Endodermal cell (in vitro differentiated cells): Measurements from ENCODE around the gene ITCH. TPM values are rescaled to one million over a fixed set of nuclear protein-coding genes. Genes with fewer than 3 reads are reported as not detected.
"Not testable (repeated sequence)": the region's sequence is repeated elsewhere in the genome, so short reads cannot be mapped to it uniquely, and the experiment has no call there.

ENCODE experiments used
- DNase-seq: peaks from one replicate; pipeline ENCODE4 v3.0.0-alpha.2; 2017
- H3K27ac ChIP-seq: 2 replicates; pipeline ENCODE4 v1.5.1; 2013; ENCODE audit warnings: mild to moderate bottlenecking, low read depth, low read length, moderate library complexity
- H3K27me3 ChIP-seq: 2 replicates; pipeline ENCODE4 v1.6.1; 2013; ENCODE audit warnings: mild to moderate bottlenecking, low read length, moderate library complexity; ENCODE audit not compliant: insufficient read depth, control insufficient read depth, poor library complexity, severe bottlenecking
- H3K36me3 ChIP-seq: 2 replicates; pipeline ENCODE4 v1.7.0; 2013; ENCODE audit warnings: mild to moderate bottlenecking, low read length, moderate library complexity; ENCODE audit not compliant: control insufficient read depth, insufficient read depth
- H3K4me1 ChIP-seq: one replicate; pipeline ENCODE4 v1.7.0; 2013; ENCODE audit warnings: low read length; ENCODE audit not compliant: control insufficient read depth, insufficient read depth
- H3K4me3 ChIP-seq: 2 replicates; pipeline ENCODE4 v1.5.1; 2013; ENCODE audit warnings: mild to moderate bottlenecking, low read length, moderate library complexity
- H3K9ac ChIP-seq: 2 replicates; pipeline ENCODE4 v1.6.1; 2013; ENCODE audit warnings: mild to moderate bottlenecking, low read length, moderate library complexity; ENCODE audit not compliant: poor library complexity, severe bottlenecking; ENCODE audit errors: extremely low read depth
- H3K9me3 ChIP-seq: 2 replicates; pipeline ENCODE4 v1.6.1; 2013; ENCODE audit warnings: mild to moderate bottlenecking, low read length, moderate library complexity; ENCODE audit not compliant: control insufficient read depth
- H3K27ac Mint-ChIP-seq: 2 replicates; pipeline ENCODE4 v1.8.0; 2020; ENCODE audit warnings: mixed read lengths
- H3K27me3 Mint-ChIP-seq: 2 replicates; pipeline ENCODE4 v1.8.0; 2021; ENCODE audit warnings: mild to moderate bottlenecking, mixed read lengths; ENCODE audit not compliant: insufficient read depth
- H3K36me3 Mint-ChIP-seq: 2 replicates; pipeline ENCODE4 v1.8.0; 2020; ENCODE audit warnings: low read depth, mixed read lengths
- H3K4me1 Mint-ChIP-seq: 2 replicates; pipeline ENCODE4 v1.8.0; 2020; ENCODE audit warnings: mixed read lengths
- H3K4me3 Mint-ChIP-seq: 2 replicates; pipeline ENCODE4 v1.8.0; 2020; ENCODE audit warnings: mild to moderate bottlenecking, moderate library complexity, mixed read lengths
- H3K9me3 Mint-ChIP-seq: 2 replicates; pipeline ENCODE4 v1.8.0; 2020; ENCODE audit warnings: mild to moderate bottlenecking, mixed read lengths
- CTCF ChIP-seq: fragments of 200-600 bp; sonication (generic); conservative IDR thresholded peaks from 2 replicates; pipeline ENCODE4 v1.5.0; 2021; ENCODE audit warnings: antibody characterized with exemption, mild to moderate bottlenecking
- WGBS, 2 experiments: methylation state at CpG; one replicate each; pipeline versions ENCODE4 v1.1.5 to v1.1.7; 2013; ENCODE audit warnings: missing lambda C conversion rate in 2 of 2, mixed read lengths in 1 of 2; ENCODE audit not compliant: insufficient coverage in 1 of 2, insufficient read length in 1 of 2; 5-methylcytosine and 5-hydroxymethylcytosine counted together
- total RNA-seq, 2 donors: library from RNA; stranded (reverse); fragmentation: NEBNext Ultra II Directional in 1 of 2; extraction: Animal tissue kit (Norgen Biotek cat#: 25700) in 1 of 2; gene quantifications; 2 replicates in 1 of 2; 3 replicates in 1 of 2; pipeline ENCODE4 v1.2.1, GENCODE V29; 2021

The ITCH gene
- total RNA-seq, 2 donors from 2014 or later = 65.1 to 84.4 TPM

- Mint-ChIP-seq H3K4me3 (no peak overlapping the region), H3K27ac (no peak overlapping the region)
These were observed 110.3 kb downstream of the ITCH start for GRCh38 chr20:34473262-34473883.

GRCh38 chr20:34475979-34476736 is 113.1 kb downstream of the ITCH start:
- 84 to 96% methylated on average over 25 to 38 of the region's 38 CpGs for WGBS, 2 experiments
- Mint-ChIP-seq H3K4me3 (no peak overlapping the region), H3K36me3 (peaks cover 87% of the 10 kb centered on the region), H3K27ac (no peak overlapping the region), H3K27me3 (no peaks in the 10 kb centered on the region), H3K9me3 (peaks cover 28% of the 10 kb centered on the region), H3K4me1 (peaks cover 3% of the 10 kb centered on the region)
- Histone ChIP-seq H3K27ac (no peak overlapping the region), H3K4me3 (no peak overlapping the region), H3K27me3 (no peaks in the 10 kb centered on the region), H3K36me3 (peaks cover 74% of the 10 kb centered on the region), H3K9ac (no peak overlapping the region), H3K4me1 (no peaks in the 10 kb centered on the region), H3K9me3 (peaks cover 45% of the 10 kb centered on the region)
- peak; percentile 71 for TF ChIP-seq CTCF
- DNase-seq = peak; percentile 72

More at GRCh38 chr20:34473262-34473883, 110.3 kb downstream of the ITCH start:
- Histone ChIP-seq H3K36me3 (peaks cover 74% of the 10 kb centered on the region), H3K9me3 (peaks cover 24% of the 10 kb centered on the region), H3K27ac (no peak overlapping the region), H3K4me3 (no peak overlapping the region), H3K4me1 (no peaks in the 10 kb centered on the region), H3K9ac (no peak overlapping the region), H3K27me3 (no peaks in the 10 kb centered on the region)
- peaks cover 79% of the 10 kb centered on the region for H3K36me3 Mint-ChIP-seq
- peak; percentile 83 for TF ChIP-seq CTCF
- H3K9me3 Mint-ChIP-seq = peaks cover 24% of the 10 kb centered on the region
- H3K4me1 Mint-ChIP-seq = peaks cover 3% of the 10 kb centered on the region
- DNase-seq = peak; percentile 87
- no peaks in the 10 kb centered on the region for H3K27me3 Mint-ChIP-seq
- 71 to 87% methylated on average over 1 to 5 of the region's 5 CpGs for WGBS, 2 experiments

GRCh38 chr20:34479627-34480026 is 116.6 kb downstream of the ITCH start:
- Histone ChIP-seq H3K27me3 (no peaks in the 10 kb centered on the region), H3K4me3 (no peak overlapping the region), H3K27ac (no peak overlapping the region), H3K9ac (no peak overlapping the region), H3K36me3 (peaks cover 84% of the 10 kb centered on the region), H3K4me1 (no peaks in the 10 kb centered on the region), H3K9me3 (peaks cover 59% of the 10 kb centered on the region)
- Mint-ChIP-seq H3K9me3 (peaks cover 38% of the 10 kb centered on the region), H3K27me3 (no peaks in the 10 kb centered on the region), H3K4me3 (no peak overlapping the region), H3K4me1 (no peaks in the 10 kb centered on the region), H3K27ac (no peak overlapping the region), H3K36me3 (peaks cover 94% of the 10 kb centered on the region)
- no peak for TF ChIP-seq CTCF
- 85 to 96% methylated on average over 2 to 4 of the region's 4 CpGs for WGBS, 2 experiments
- DNase-seq = no peak

GRCh38 chr20:34482154-34482553 is 119.1 kb downstream of the ITCH start:
- not testable (repeated sequence) for H3K4me3 Mint-ChIP-seq, DNase-seq
- H3K27ac Mint-ChIP-seq = peak overlapping the region; percentile 6

More at GRCh38 chr20:34482154-34482553, 119.1 kb downstream of the ITCH start:
- H3K27me3 Mint-ChIP-seq, H3K4me1 ChIP-seq, H3K4me1 Mint-ChIP-seq, H3K27ac ChIP-seq, H3K27me3 ChIP-seq, H3K9ac ChIP-seq, H3K4me3 ChIP-seq: not testable (repeated sequence)
- Histone ChIP-seq H3K36me3 (peaks cover 90% of the 10 kb centered on the region), H3K9me3 (peaks cover 53% of the 10 kb centered on the region)
- Mint-ChIP-seq H3K36me3 (peaks cover 85% of the 10 kb centered on the region), H3K9me3 (peaks cover 26% of the 10 kb centered on the region)
- 0 to 5% methylated on average over 1 of the region's 1 CpG for WGBS, 2 experiments
